ENCODE measurements around the gene PRSS23.
"Not testable (repeated sequence)": the region's sequence is repeated elsewhere in the genome, so short reads cannot be mapped to it uniquely, and the experiment has no call there.

The PRSS23 gene

DNA sequence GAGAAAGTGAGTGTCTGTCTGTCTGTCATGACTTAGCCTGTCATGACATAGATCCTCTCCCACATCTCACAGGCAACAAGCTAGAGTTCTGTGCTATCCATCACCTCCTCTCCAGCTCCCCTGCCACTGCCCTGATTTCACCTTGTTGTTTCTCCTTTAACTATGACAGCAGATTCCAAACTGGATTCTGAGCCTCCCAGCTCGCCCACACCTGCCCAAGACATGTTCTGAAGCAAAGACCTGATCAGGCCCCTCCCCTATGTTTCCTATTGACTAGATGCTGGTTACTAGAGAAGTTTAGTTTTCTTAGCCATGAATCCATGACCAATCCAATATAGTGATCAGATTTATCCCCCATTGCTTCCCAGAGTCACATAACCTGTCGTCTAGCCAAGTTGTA lies 15.4 kb downstream of the PRSS23 start:
- no peak for DNase-seq

DNA sequence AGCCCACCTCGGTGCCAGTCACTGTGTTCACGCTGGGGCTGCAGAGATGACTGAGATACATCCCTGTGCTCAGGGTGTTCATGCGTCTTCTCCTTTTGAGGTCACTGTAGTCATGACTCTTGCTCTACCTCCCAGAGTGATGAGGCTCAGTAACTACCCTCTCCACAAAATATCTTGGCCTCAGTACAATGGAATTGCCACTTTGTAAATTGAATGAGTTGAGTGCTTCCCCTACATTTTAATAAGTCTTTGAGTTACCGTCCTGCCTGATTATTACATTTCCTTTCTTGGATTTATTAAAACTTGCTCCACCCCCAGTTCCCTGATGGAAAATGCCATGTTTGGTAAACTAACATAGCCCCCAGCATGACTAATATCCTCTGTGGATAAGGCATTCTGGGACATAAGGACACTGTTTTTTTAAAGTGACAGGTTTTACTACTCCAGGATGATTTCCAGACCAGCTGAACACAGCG lies 15.9 kb downstream of the PRSS23 start:
- no peak for DNase-seq

- DNase-seq = peak; percentile 25
Observed at GRCh38 chr11:86818462-86819192, 18.3 kb downstream of the PRSS23 start.

- DNase-seq = not testable (repeated sequence)
Observed at GRCh38 chr11:86824139-86824538, 23.8 kb downstream of the PRSS23 start.

DNA sequence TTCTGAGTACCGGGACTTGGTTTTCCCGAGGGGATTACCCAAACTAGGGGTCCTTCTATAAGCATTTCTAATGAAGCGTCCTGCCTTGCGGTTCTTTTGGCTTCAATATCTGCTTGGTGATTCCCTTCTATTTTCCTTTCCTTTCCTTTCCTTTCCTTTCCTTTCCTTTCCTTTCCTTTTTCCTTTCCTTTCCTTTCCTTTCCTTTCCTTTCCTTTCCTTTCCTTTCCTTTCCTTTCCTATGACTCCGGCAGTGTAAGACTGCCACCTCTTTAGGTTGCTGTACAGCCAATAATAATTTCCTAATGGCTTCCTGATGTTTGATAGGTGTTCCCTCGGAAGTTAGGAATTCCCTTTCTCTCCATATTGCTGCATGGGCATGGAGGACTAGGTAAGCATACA lies 34.0 kb downstream of the PRSS23 start:
- not testable (repeated sequence) for DNase-seq

- DNase-seq = not testable (repeated sequence)
Observed at GRCh38 chr11:86844762-86845508, 44.6 kb downstream of the PRSS23 start.

DNA sequence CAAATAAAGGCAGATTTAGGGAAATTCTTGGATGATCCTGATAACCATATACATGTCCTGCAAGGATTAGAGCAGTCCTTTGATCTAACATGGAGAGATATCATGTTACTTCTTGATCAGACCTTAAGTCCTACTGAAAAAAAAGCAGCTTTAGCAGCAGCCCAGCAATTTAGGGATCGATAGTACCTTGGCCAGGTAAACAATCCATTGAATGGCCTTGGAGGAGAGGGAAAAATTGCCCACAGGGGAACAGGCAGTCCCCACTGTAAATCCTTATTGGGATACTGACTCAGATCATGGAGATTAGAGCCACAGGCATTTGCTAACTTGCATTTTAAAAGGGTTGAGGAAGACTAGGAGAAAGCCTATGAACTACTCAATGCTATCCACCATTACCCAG lies 47.8 kb downstream of the PRSS23 start:
- no peak for DNase-seq

GRCh38 chr11:86849679-86850078 lies 49.3 kb downstream of the PRSS23 start:
- no peak for DNase-seq
